PC-9 (cell line): ENCODE measurements around the gene THADA.

ENCODE experiments used
- EZH2 ChIP-seq: fragments of 200-600 bp; sonication (generic); IDR thresholded peaks from 2 replicates; pipeline ENCODE4 v1.8.0; 2017; ENCODE audit warnings: antibody characterized with exemption, low read depth
- TF ChIP-seq, protein P1 (sequence below): fragments of 200-600 bp; sonication (generic); conservative IDR thresholded peaks from 2 replicates; pipeline ENCODE4 v1.6.1; 2017; ENCODE audit warnings: mixed run types, antibody characterized with exemption, mild to moderate bottlenecking, moderate library complexity

DNA sequence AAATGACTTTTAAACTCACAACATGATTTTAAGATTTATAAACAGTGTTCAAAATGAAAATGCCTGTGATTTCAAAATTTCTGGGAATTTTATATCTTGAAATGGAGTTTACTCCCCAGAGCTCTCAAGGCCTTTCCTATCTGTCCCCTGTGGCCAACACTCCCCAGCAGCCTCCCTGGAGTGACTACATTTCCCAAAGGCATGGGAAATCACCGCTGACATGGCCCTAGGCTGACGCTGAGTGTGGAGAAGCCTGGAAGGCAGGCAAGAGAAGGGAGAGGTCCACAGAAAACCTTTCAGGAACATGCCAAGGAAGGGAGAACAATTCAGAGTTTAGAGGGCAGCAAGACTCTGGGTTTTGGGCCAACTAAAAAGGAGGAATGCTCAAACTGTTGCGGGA lies 349.2 kb downstream of the THADA start:
- TF ChIP-seq, protein P1, sequence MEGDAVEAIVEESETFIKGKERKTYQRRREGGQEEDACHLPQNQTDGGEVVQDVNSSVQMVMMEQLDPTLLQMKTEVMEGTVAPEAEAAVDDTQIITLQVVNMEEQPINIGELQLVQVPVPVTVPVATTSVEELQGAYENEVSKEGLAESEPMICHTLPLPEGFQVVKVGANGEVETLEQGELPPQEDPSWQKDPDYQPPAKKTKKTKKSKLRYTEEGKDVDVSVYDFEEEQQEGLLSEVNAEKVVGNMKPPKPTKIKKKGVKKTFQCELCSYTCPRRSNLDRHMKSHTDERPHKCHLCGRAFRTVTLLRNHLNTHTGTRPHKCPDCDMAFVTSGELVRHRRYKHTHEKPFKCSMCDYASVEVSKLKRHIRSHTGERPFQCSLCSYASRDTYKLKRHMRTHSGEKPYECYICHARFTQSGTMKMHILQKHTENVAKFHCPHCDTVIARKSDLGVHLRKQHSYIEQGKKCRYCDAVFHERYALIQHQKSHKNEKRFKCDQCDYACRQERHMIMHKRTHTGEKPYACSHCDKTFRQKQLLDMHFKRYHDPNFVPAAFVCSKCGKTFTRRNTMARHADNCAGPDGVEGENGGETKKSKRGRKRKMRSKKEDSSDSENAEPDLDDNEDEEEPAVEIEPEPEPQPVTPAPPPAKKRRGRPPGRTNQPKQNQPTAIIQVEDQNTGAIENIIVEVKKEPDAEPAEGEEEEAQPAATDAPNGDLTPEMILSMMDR = no peak
- no peak for TF ChIP-seq EZH2
